C1 segment of cervical spinal cord (tissue), 14 donors: Measurements from ENCODE around the gene VSIR.

Experiments used
- DNase-seq, 14 donors: peaks; one replicate each; lab custom pipeline; 2025; lab: John Stamatoyannopoulos, UW

The VSIR gene

GRCh38 chr10:71714031-71714410 lies 59.3 kb downstream of the VSIR start:
- no peak for DNase-seq

DNA sequence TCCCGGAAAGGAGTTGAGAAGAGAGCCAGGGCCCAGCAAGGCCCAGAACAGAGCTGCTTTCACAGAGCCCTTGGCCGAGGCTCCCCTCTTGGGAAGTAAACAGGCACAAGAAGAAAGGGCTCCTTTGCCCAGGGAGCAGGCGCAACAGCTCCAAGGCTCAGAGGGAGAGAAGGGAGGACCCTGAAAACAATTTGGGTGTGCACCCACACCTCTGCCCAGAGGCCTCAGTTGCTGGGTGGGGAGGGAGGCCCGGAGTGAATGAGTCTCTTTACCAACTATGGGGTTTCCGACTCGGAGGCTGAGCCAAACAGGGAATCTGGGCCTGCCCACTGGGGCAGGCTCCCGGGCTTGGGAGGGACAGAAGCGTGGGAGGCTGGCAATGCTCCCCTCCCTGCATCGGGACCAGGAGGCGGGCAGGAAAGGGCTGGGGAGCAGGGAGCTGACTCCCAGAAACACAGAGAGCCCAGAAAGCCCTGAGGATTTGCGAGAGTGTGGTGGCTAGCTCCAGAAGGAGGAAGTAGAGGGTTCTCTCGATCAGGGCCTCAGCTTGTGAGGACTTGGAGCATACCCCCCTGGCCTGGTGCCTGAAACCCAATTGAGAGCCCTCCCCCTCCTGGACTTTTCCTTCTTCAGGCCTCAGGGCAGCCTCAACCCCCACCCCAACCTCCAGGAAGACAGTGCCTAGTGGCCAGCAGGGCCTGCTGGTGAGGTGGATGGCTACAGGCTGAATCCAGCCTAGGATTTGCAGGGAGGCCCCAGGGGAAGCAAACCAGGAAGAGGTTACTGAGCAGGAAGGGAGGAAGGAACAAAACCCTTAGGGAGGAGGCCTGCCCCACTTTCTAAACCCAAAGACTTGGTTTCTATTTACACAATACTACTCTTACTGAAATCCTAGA lies 59.9 kb downstream of the VSIR start:
- peak; percentile 47 to 96 (median 88) for DNase-seq

DNA sequence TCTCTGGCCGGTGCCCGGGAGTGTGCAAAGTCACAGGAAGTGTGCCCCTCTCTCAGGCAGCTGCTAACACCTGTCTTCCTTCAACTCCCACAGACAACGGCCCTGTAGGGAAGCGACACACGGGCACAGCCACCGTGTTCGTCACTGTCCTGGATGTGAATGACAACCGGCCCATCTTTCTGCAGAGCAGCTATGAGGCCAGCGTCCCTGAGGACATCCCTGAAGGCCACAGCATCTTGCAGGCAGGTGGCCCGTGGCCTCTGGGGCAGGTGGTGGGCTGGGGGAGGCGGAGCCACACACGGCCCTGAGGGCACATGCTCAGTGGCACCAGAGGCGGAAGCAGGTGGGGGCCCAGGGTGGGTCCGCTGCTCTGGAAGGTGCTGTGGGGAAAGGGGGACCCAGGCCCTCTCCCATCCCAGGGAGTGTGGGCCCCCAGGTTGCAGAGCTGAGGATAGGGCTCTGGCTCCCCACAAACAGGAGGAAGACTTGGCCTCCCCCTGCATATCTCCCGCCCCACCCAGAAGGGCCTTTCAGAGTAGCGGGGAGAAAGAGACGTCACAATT lies 60.7 kb downstream of the VSIR start:
- DNase-seq: peak in 1 of 14 donors; percentile 59

- DNase-seq: no peak
Observed at GRCh38 chr10:71712170-71712569, 61.1 kb downstream of the VSIR start.

DNA sequence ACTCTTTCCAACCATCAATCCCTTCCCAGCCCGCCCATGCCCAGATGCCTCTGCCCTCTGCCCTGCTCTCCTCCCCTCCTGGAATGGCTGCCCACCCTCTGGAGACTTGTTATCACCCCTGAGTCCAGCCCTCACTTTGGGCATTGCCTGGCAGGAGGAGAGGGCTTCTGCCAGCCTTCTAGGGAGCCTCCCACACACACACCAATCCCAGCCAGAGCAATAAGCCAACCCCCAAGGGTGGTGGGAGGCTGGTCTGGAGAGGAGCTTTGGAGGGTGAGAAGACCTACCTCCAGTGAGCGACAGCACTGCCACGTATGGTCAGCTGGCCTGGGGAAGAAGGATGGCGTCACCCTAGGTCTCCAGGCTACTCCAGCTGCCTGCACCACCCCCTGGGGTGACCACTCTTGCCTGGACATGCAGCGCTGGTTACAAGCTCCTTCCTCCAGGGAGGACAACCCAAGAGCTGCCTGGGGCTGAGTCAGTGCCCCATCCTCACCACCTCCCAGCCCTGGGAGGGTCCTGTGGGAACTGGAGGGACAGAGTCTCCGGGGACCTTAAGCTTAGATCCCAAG lies 62.2 kb downstream of the VSIR start:
- DNase-seq: no peak

GRCh38 chr10:71710519-71710918 lies 62.8 kb downstream of the VSIR start:
- no peak for DNase-seq

- DNase-seq: no peak
Observed at GRCh38 chr10:71708897-71709882, 64.1 kb downstream of the VSIR start.

- peak in 10 of 14 donors; percentile 19 to 66 (median 44) for DNase-seq
Observed at GRCh38 chr10:71708301-71708703, 65.0 kb downstream of the VSIR start.

- no peak for DNase-seq
Observed at GRCh38 chr10:71707240-71707789, 66.0 kb downstream of the VSIR start.

- no peak for DNase-seq
Observed at GRCh38 chr10:71706216-71707121, 66.9 kb downstream of the VSIR start.

DNA sequence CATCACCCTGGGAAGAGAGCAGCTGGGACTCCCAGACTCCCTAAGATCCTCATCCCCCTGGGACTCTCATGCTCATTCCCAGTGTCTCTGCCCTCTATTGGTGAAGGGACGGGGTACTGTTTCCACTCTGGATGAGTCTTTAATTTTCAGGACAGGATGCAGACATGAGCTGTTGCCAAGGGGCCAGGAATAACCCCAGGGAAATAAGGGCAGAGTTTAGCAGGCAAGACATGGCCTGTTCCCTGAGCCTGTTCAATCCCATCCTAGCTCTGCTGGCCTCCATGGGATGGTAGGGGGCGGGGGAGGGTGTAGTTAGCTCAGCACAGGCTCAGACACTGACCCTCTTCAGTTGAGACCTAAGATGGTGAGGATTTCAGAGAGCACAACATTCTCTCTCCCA lies 67.7 kb downstream of the VSIR start:
- DNase-seq: no peak

GRCh38 chr10:71704816-71705215 lies 68.5 kb downstream of the VSIR start:
- DNase-seq: no peak

DNA sequence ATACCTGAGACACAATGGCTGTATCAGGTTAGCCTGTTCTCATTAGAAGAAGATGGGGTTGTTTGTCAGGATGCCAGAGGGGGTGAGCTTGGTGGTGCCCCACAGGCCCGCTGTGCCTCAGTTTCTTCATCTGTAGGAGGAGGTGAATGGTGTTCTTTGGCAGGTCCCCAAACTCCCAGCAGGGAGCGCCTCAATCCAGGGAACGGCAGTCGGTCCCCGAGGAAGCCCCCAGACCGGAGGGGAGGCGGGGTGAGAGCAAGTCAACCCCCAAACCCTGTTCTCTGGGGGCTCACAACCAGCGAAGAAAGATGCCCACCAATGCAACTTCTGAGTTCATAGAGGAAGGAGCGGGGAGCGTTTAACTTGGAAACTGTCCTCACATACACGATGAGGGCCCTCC lies 69.7 kb downstream of the VSIR start:
- DNase-seq: no peak

GRCh38 chr10:71701496-71702132 lies 71.7 kb downstream of the VSIR start:
- DNase-seq: no peak

DNA sequence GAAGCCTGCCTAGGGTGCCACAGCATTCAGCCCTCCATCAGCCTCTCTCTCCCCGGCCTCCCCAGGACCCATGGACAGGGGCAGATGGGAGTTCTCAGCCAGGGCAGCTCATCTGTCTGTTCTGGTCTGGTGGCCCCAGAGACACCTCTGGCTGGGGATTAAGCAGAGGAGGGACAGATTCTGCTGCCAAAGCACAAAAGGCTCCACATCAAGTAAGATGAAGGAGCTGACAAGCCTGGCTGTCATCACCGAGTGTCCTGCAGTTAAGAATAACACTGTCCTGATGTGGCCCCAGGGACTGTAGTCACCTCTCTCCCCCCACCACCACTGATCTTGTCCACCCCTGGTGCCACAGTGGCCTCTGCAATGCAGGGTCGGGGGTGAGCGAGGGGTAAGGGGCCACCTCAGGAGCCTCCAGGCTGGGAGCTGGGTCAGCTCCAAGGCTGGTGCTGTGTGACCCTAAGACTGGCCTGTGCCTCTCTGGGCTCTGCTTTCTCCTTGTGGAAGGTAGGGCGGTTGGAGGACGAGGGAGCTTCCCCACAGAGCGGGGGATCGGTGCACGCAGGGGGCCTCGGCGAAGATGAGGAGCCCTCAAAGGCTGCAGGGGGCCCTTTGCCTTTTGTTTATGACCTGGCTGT lies 72.5 kb downstream of the VSIR start:
- no peak for DNase-seq

DNA sequence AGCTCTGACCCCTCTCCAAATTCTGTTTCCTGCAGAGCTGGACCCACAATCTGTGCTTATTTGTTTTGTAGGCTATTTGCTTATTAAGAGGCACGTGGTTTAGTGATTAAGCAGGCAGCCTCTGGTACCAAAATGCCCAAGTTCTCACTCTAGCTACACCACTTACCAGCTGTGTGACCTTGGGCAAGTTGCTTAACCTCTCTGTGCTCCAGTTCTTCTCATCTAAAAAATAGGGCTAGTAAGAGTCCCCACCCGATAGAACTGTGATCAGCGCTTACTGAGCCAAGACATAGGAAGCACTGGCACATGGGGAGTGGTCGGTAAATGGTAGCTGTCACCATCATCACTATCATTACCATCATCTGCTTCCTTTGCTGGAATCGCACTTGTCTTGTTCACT lies 74.6 kb downstream of the VSIR start:
- DNase-seq: no peak

- DNase-seq: no peak
Observed at GRCh38 chr10:71697938-71698709, 75.2 kb downstream of the VSIR start.
